ENCODE data around the gene FBXO40. TPM values are rescaled to one million over a fixed set of nuclear protein-coding genes. Genes with fewer than 3 reads are reported as not detected.
"Not testable (repeated sequence)": the region's sequence is repeated elsewhere in the genome, so short reads cannot be mapped to it uniquely, and the experiment has no call there.

FBXO40 gene
- total and polyA plus RNA-seq, 2 donors: under 0.01 to 0.02 TPM

DNA sequence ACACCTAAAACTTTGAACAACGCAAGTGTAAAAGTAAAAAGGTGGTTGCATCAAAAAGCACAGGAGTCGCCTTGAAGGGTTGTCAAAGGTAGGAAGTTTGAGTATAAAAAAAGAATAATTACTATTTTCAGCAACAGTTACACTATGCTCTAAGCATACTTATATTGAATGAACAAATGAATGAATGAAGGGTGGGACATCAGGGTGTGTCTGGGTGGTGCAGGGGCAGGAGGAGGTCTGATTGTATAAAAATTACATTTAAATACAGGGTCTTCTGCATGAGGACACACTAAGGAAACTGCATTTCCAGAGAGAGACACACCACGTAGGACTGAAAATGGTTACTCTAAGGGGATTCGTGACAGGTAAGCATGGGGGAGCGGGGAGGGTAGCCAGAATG lies 25.5 kb upstream of the FBXO40 start, which contains the start of gene ARGFX:
TSS of gene ARGFX (plus strand) at position 301 of the 400 bp plus-strand sequence. CDS start 2,765 bp downstream, outside the sequence.
- H3K27ac ChIP-seq (ENCODE audit: low read depth in 1 of 2, low read length in 1 of 2): no peak within 1 kb of the TSS
- 99% methylated on average over 5 of the region's 5 CpGs for WGBS

DNA sequence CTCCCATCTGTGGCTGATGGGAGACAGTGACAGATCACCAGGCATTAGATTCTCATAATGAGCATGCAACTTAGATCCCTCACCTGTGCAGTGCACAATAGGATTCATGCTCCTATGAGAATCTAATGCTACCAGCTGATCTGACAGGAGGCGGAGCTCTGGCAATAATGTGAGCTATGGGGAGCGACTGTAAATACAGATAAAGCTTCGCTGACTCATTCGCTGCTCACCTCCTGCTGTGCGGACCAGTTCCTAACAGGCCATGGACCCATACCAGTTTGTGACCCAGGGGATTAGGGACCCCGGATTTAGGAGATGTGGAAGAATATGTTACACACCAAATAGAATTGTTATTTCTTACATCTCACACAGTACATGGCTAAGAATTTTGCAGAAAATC lies 18.7 kb upstream of the FBXO40 start:
- no peak for DNase-seq (ENCODE audit: low read depth in 6 of 9, low spot score in 9 of 9)
- no peaks in the 10 kb centered on the region for H3K4me1 ChIP-seq (ENCODE audit: control insufficient read depth in 2 of 2, insufficient read depth in 2 of 2, low read length in 2 of 2)
- no peaks in the 10 kb centered on the region for H3K36me3 ChIP-seq (ENCODE audit: control insufficient read depth in 2 of 2, insufficient read depth in 2 of 2, low read length in 1 of 2)
- 86% methylated on average over 6 of the region's 6 CpGs for WGBS
- no peaks in the 10 kb centered on the region for H3K9me3 ChIP-seq (ENCODE audit: control insufficient read depth in 2 of 2, insufficient read depth in 1 of 2, low read length in 1 of 2)
- H3K27ac ChIP-seq (ENCODE audit: low read depth in 1 of 2, low read length in 1 of 2): no peak overlapping the region
- H3K4me3 ChIP-seq (ENCODE audit: low read length in 2 of 2): no peak overlapping the region
- H3K27me3 ChIP-seq (ENCODE audit: control insufficient read depth in 2 of 2, insufficient read depth in 1 of 2, low read length in 1 of 2): no peaks in the 10 kb centered on the region

More for the DNA sequence above, 25.5 kb upstream of the FBXO40 start, which contains the start of gene ARGFX:
- no peaks in the 10 kb centered on the region for H3K9me3 ChIP-seq (ENCODE audit: control insufficient read depth in 2 of 2, insufficient read depth in 1 of 2, low read length in 1 of 2)
- no peaks in the 10 kb centered on the region for H3K4me1 ChIP-seq (ENCODE audit: control insufficient read depth in 2 of 2, insufficient read depth in 2 of 2, low read length in 2 of 2)
- DNase-seq (ENCODE audit: low read depth in 6 of 9, low spot score in 9 of 9): no peak
- no peaks in the 10 kb centered on the region for H3K27me3 ChIP-seq (ENCODE audit: control insufficient read depth in 2 of 2, insufficient read depth in 1 of 2, low read length in 1 of 2)
- no peaks in the 10 kb centered on the region for H3K36me3 ChIP-seq (ENCODE audit: control insufficient read depth in 2 of 2, insufficient read depth in 2 of 2, low read length in 1 of 2)
- H3K4me3 ChIP-seq (ENCODE audit: low read length in 2 of 2): no peak within 1 kb of the TSS

DNA sequence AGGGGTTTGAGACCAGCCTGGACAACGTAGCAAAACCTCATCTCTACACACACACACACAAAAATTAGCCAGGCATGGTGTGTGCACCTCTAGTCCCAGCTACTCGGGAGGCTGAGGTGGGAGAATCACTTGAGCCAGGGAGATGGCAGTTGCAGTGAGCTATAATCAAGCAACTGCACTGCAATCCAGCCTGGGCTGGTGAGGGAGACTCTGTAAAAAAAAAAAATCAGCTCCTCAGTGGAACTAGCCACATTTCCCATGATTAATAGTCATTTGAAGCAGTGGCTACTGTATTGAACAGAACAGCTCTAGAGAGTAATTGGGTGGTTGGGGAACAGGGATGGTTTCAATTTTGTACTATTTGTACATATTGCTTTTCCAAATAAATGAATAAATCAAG lies 11.5 kb upstream of the FBXO40 start:
- Histone ChIP-seq H3K4me3 (ENCODE audit: low read length in 2 of 2) (no peak overlapping the region), H3K36me3 (ENCODE audit: control insufficient read depth in 2 of 2, insufficient read depth in 2 of 2, low read length in 1 of 2) (no peaks in the 10 kb centered on the region), H3K27me3 (ENCODE audit: control insufficient read depth in 2 of 2, insufficient read depth in 1 of 2, low read length in 1 of 2) (no peaks in the 10 kb centered on the region), H3K27ac (ENCODE audit: low read depth in 1 of 2, low read length in 1 of 2) (no peak overlapping the region), H3K4me1 (ENCODE audit: control insufficient read depth in 2 of 2, insufficient read depth in 2 of 2, low read length in 2 of 2) (no peaks in the 10 kb centered on the region), H3K9me3 (ENCODE audit: control insufficient read depth in 2 of 2, insufficient read depth in 1 of 2, low read length in 1 of 2) (no peaks in the 10 kb centered on the region)
- 93% methylated on average over 2 of the region's 2 CpGs for WGBS
- no peak for DNase-seq (ENCODE audit: low read depth in 6 of 9, low spot score in 9 of 9)

DNA sequence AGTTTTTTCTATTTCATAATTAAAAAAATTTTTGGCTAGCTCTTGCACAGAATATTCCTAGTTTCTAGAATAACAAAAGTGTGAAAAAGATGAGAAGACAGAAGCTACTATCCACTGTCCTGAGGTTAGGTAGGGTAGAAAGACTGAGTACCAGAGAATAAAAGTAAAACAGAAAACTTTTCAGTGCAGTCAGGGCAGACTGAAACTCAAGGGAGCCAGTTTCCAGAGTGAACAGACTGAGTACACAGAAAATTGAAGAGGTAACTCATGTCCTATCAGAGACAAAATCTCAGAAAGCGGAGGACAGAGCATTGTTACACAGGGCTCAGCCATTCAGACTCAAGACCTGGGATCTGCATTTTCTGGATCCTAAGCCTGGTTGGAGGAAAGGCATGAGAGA lies 8.8 kb upstream of the FBXO40 start:
- Histone ChIP-seq H3K27ac (ENCODE audit: low read depth in 1 of 2, low read length in 1 of 2) (no peak overlapping the region), H3K36me3 (ENCODE audit: control insufficient read depth in 2 of 2, insufficient read depth in 2 of 2, low read length in 1 of 2) (no peaks in the 10 kb centered on the region), H3K4me3 (ENCODE audit: low read length in 2 of 2) (no peak overlapping the region), H3K4me1 (ENCODE audit: control insufficient read depth in 2 of 2, insufficient read depth in 2 of 2, low read length in 2 of 2) (no peaks in the 10 kb centered on the region), H3K9me3 (ENCODE audit: control insufficient read depth in 2 of 2, insufficient read depth in 1 of 2, low read length in 1 of 2) (no peaks in the 10 kb centered on the region), H3K27me3 (ENCODE audit: control insufficient read depth in 2 of 2, insufficient read depth in 1 of 2, low read length in 1 of 2) (no peaks in the 10 kb centered on the region)
- no peak for DNase-seq (ENCODE audit: low read depth in 6 of 9, low spot score in 9 of 9)
- 95% methylated on average over 1 of the region's 1 CpG for WGBS

DNA sequence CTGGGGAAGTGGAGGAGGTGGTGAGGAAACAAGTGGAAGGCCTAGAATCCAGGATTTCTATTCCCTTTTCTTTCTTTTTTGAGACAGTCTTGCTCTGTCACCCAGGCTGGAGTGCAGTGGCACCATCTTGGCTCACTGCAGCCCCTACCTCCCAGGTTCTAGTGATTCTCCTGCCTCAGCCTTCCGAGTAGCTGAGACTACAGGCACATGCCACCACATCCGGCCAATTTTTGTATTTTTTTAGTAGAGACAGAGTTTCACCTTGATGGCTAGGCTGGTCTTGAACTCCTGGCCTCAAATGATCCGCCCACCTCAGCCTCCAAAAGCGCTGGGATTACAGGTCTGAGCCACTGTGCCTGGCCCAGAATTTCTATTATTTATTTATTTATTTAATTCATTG lies 627 bp downstream of the FBXO40 start:
- not testable (repeated sequence) for H3K27me3 ChIP-seq (ENCODE audit: control insufficient read depth in 2 of 2, insufficient read depth in 1 of 2, low read length in 1 of 2); H3K9me3 ChIP-seq (ENCODE audit: control insufficient read depth in 2 of 2, insufficient read depth in 1 of 2, low read length in 1 of 2); H3K4me1 ChIP-seq (ENCODE audit: control insufficient read depth in 2 of 2, insufficient read depth in 2 of 2, low read length in 2 of 2); H3K27ac ChIP-seq (ENCODE audit: low read depth in 1 of 2, low read length in 1 of 2); H3K4me3 ChIP-seq (ENCODE audit: low read length in 2 of 2); DNase-seq (ENCODE audit: low read depth in 6 of 9, low spot score in 9 of 9); H3K36me3 ChIP-seq (ENCODE audit: control insufficient read depth in 2 of 2, insufficient read depth in 2 of 2, low read length in 1 of 2)
- 98% methylated on average over 4 of the region's 4 CpGs for WGBS

DNA sequence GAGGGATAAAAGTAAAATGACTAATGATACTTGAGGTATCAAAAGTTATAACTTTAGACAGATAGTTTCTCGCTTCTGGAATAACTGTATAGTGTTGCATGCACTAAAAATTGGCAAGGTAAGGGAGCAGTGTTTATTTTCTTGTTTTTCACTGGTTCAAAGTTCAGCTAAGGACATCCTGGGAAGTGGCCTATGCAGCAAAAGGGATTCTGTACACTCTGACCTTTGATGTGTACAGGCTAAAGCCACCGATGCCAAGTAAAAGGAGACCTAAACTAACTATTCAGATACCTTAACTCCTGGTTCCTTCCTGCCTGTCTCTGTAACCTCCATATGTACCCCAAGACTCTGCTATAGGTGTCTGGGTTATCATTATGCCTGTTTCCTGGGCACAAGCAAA lies 1.7 kb downstream of the FBXO40 start:
- WGBS: 97% methylated on average over 2 of the region's 2 CpGs
- no peak overlapping the region for H3K27ac ChIP-seq (ENCODE audit: low read depth in 1 of 2, low read length in 1 of 2)
- H3K4me1 ChIP-seq (ENCODE audit: control insufficient read depth in 2 of 2, insufficient read depth in 2 of 2, low read length in 2 of 2): no peaks in the 10 kb centered on the region
- no peak overlapping the region for H3K4me3 ChIP-seq (ENCODE audit: low read length in 2 of 2)
- no peaks in the 10 kb centered on the region for H3K27me3 ChIP-seq (ENCODE audit: control insufficient read depth in 2 of 2, insufficient read depth in 1 of 2, low read length in 1 of 2)
- no peaks in the 10 kb centered on the region for H3K36me3 ChIP-seq (ENCODE audit: control insufficient read depth in 2 of 2, insufficient read depth in 2 of 2, low read length in 1 of 2)
- no peaks in the 10 kb centered on the region for H3K9me3 ChIP-seq (ENCODE audit: control insufficient read depth in 2 of 2, insufficient read depth in 1 of 2, low read length in 1 of 2)
- DNase-seq (ENCODE audit: low read depth in 6 of 9, low spot score in 9 of 9): no peak

DNA sequence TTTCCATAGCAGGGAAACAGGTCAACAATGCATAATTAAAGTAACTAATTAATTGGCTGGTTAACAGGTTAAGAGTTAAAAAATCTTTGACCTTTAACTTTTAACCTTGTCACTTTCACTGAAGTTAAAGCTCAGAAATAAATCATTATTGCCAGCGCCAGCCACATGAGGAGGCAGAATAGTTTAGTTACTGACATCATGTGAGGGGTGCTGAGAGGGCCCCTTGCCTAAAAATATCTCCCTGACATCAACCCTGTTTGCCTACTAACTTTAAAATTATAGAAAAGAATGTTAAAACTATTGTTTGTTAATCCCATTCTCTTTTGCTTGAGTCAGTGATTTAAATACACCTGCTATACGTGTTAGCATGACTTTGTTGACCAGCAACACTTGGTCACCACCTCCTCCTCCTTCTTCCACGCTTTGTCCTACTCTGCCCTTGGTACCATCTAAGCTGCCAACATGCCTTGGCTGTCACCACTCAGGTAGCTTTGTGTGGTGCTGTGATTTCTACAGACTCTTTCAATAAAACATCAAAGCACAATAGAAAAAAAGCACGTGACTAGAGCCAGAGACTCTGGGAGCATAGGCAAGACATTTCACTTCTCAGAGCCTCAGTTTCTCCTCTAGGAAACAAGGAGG lies 2.7 kb downstream of the FBXO40 start:
- Histone ChIP-seq H3K27me3 (ENCODE audit: control insufficient read depth in 2 of 2, insufficient read depth in 1 of 2, low read length in 1 of 2) (no peaks in the 10 kb centered on the region), H3K9me3 (ENCODE audit: control insufficient read depth in 2 of 2, insufficient read depth in 1 of 2, low read length in 1 of 2) (no peaks in the 10 kb centered on the region), H3K4me1 (ENCODE audit: control insufficient read depth in 2 of 2, insufficient read depth in 2 of 2, low read length in 2 of 2) (no peaks in the 10 kb centered on the region), H3K4me3 (ENCODE audit: low read length in 2 of 2) (no peak overlapping the region), H3K27ac (ENCODE audit: low read depth in 1 of 2, low read length in 1 of 2) (no peak overlapping the region), H3K36me3 (ENCODE audit: control insufficient read depth in 2 of 2, insufficient read depth in 2 of 2, low read length in 1 of 2) (no peaks in the 10 kb centered on the region)
- 95% methylated on average over 4 of the region's 4 CpGs for WGBS
- no peak for DNase-seq (ENCODE audit: low read depth in 6 of 9, low spot score in 9 of 9)

DNA sequence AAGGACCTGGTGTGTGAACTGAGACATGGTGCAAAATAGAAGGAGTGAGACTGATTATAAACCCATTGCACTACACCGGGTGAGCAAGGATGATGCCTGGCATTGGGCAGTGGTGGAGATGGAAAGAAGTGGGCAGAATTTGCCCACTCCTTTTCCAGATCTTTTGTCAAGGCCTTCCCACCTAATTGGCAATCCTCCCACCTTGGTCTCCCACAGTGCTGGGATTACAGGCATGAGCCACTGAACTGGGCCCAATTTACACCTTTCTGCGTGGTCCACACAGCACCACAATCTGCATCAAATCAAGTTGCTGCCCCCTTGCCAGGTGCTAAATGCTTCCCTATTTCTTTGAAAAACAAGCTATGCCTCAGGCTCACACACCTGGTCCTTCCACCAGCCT lies 5.4 kb downstream of the FBXO40 start:
- Histone ChIP-seq H3K27ac (ENCODE audit: low read depth in 1 of 2, low read length in 1 of 2) (no peak overlapping the region), H3K4me3 (ENCODE audit: low read length in 2 of 2) (no peak overlapping the region), H3K27me3 (ENCODE audit: control insufficient read depth in 2 of 2, insufficient read depth in 1 of 2, low read length in 1 of 2) (no peaks in the 10 kb centered on the region), H3K4me1 (ENCODE audit: control insufficient read depth in 2 of 2, insufficient read depth in 2 of 2, low read length in 2 of 2) (no peaks in the 10 kb centered on the region), H3K36me3 (ENCODE audit: control insufficient read depth in 2 of 2, insufficient read depth in 2 of 2, low read length in 1 of 2) (no peaks in the 10 kb centered on the region), H3K9me3 (ENCODE audit: control insufficient read depth in 2 of 2, insufficient read depth in 1 of 2, low read length in 1 of 2) (no peaks in the 10 kb centered on the region)
- no peak for DNase-seq (ENCODE audit: low read depth in 6 of 9, low spot score in 9 of 9)
- 97% methylated on average over 2 of the region's 2 CpGs for WGBS

DNA sequence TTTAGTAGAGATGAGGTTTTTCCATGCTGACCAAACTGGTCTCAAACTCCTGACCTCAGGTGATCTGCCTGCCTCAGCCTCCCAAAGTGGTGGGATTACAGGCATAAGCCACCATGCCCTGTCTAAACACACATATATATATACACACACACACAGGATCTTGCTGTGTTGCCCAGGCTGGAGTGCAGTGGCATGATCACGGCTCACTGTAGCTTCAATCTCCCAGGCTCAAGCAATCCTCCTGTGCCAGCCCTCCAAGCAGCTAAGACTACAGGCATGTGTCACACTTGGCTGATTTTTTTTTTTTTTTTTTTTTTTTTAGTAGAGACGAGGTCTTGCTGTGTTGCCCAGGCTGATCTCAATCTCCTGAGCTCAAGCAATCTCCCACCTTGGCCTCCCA lies 6.7 kb downstream of the FBXO40 start:
- not testable (repeated sequence) for H3K36me3 ChIP-seq (ENCODE audit: control insufficient read depth in 2 of 2, insufficient read depth in 2 of 2, low read length in 1 of 2); DNase-seq (ENCODE audit: low read depth in 6 of 9, low spot score in 9 of 9); H3K27me3 ChIP-seq (ENCODE audit: control insufficient read depth in 2 of 2, insufficient read depth in 1 of 2, low read length in 1 of 2); H3K4me1 ChIP-seq (ENCODE audit: control insufficient read depth in 2 of 2, insufficient read depth in 2 of 2, low read length in 2 of 2); H3K4me3 ChIP-seq (ENCODE audit: low read length in 2 of 2); H3K27ac ChIP-seq (ENCODE audit: low read depth in 1 of 2, low read length in 1 of 2); H3K9me3 ChIP-seq (ENCODE audit: control insufficient read depth in 2 of 2, insufficient read depth in 1 of 2, low read length in 1 of 2)
- WGBS: 94% methylated on average over 2 of the region's 2 CpGs

All from thymus (tissue), 11 donors.